ENCODE measurements around the gene NT5C.

NT5C gene

DNA sequence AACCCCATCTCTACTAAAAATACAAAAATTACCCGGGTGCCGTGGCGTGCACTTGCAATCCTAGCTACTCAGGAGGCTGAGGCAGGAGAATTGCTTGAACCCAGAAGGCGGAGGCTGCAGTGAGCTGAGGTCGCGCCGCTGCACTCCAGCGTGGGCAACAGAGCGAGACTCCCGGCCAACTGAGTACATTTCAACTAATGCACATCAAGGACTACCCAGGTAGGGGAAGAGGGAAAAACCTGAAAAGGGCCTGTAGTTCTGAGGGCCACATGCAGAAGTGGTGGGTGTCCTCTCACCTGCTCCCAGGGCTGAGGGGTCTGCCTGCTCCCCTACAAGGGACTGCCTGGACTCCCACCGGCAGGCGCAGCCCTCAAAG, 44.4 kb downstream of the NT5C start:
- H3K36me3 ChIP-seq (ENCODE audit: insufficient read depth, low read length) = no peaks in the 10 kb centered on the region
- TF ChIP-seq EZH2 (IDR thresholded peaks at IDR 0.05) (no peak), POLR2AphosphoS5 (IDR thresholded peaks at IDR 0.05; ENCODE audit: borderline replicate concordance, low read depth, low read length) (no peak), FOXP2 (optimal IDR thresholded peaks at IDR 0.05; ENCODE audit: control extremely low read depth, extremely low read length, insufficient read depth) (no peak)
- no peaks in the 10 kb centered on the region for H3K9me3 ChIP-seq (ENCODE audit: low read depth, low read length)
- H3K27ac ChIP-seq = peak overlapping the region; percentile 26; the same call in 1 of the 2 replicates
- peak overlapping the region; percentile 66 for H3K9ac ChIP-seq (ENCODE audit: insufficient read length)
- peak overlapping the region; percentile 79 for H3K4me3 ChIP-seq
- DNase-seq (ENCODE audit: low read depth, low spot score) = no peak

DNA sequence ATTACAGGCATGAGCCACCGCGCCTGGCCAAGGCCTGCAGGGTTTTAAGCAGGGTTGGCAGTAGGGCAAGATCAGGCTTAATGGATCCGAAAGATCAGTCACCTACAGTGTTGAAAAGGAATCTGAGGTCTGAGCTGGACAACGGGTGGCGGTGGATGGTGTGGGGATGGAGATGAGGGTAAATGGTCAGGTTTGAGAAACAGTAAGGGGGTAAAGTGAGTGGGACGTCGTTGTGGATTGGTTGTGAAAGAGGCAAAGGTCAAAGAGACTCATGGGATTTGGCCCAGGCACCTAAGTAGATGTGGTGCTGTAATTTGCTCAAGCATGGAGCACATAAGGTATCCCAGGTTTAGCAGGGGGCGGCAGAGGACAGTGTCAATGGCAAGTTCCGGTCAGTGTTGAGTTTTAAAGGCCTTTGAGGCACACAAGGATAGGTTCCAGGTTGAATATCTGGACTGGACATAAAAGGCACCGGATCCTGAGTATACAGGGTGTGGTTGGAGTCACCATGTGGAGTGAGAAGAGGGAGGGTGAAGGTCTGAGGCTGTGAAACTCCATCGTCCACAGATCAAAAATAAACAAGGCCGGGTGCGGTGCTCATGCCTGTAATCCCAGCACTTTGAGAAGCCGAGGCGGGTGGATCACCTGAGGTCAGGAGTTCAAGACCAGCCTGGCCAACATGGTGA, 44.9 kb downstream of the NT5C start:
- no peak overlapping the region for H3K9ac ChIP-seq (ENCODE audit: insufficient read length)
- no peak overlapping the region for H3K4me3 ChIP-seq
- TF ChIP-seq FOXP2 (optimal IDR thresholded peaks at IDR 0.05; ENCODE audit: control extremely low read depth, extremely low read length, insufficient read depth) (no peak), EZH2 (IDR thresholded peaks at IDR 0.05) (no peak), POLR2AphosphoS5 (IDR thresholded peaks at IDR 0.05; ENCODE audit: borderline replicate concordance, low read depth, low read length) (no peak)
- no peak overlapping the region for H3K27ac ChIP-seq
- H3K9me3 ChIP-seq (ENCODE audit: low read depth, low read length) = no peaks in the 10 kb centered on the region
- H3K36me3 ChIP-seq (ENCODE audit: insufficient read depth, low read length) = no peaks in the 10 kb centered on the region
- no peak for DNase-seq (ENCODE audit: low read depth, low spot score)

DNA sequence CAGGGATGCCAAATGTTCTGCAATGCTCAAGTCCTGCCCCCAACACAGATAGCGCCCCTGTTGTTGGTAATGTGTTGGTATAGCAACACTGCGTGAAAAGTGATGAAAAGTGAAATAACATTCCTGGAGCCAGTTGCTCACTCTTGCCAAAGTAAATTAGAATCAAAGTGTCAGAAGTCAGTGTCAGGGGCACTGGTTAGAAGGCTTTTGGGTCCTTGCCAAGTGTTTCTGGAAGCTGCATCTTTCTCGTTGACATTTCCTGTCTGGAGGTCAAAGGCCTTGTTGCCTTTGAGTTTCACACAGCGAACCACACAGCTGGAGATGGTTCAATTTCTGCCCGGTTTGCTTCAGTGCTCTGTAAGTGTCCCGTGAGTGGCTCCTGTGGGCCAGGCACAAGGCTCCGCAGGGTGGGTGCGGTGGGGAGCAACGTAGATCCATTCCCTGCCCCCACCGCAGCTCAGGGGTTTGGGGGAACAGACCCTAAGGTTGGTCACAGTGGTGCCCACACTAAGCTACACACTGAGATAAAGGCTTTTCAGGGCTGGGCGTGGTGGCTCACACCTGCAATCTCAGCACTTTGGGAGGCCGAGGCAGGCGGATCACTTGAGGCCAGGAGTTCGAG, 47.4 kb downstream of the NT5C start:
- no peak overlapping the region for H3K9ac ChIP-seq (ENCODE audit: insufficient read length)
- H3K27ac ChIP-seq = no peak overlapping the region
- H3K9me3 ChIP-seq (ENCODE audit: low read depth, low read length) = no peaks in the 10 kb centered on the region
- no peaks in the 10 kb centered on the region for H3K36me3 ChIP-seq (ENCODE audit: insufficient read depth, low read length)
- DNase-seq (ENCODE audit: low read depth, low spot score) = no peak
- no peak for TF ChIP-seq POLR2AphosphoS5 (IDR thresholded peaks at IDR 0.05; ENCODE audit: borderline replicate concordance, low read depth, low read length)
- TF ChIP-seq FOXP2 (optimal IDR thresholded peaks at IDR 0.05; ENCODE audit: control extremely low read depth, extremely low read length, insufficient read depth) = no peak
- H3K4me3 ChIP-seq = no peak overlapping the region

DNA sequence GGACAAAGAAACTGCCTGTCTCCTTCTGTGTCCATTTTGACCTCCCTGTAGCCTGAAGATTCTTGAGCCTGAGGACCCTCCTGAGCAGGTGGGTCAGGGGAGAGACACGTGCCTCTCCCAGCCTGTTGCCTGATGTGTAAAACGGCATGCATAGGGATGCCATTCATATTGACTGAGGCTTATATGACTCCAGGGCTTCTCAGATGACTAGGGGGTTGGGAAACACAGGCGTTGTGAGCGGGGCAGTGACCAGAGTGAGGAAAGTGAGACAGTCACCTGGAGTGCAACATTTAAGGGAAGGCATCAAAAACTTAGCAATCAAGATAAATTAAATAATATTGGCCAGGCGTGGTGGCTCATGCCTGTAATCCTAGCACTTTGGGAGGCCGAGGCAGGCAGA, 48.9 kb downstream of the NT5C start:
- H3K4me3 ChIP-seq = no peak overlapping the region
- H3K36me3 ChIP-seq (ENCODE audit: insufficient read depth, low read length) = no peaks in the 10 kb centered on the region
- DNase-seq (ENCODE audit: low read depth, low spot score) = no peak
- TF ChIP-seq POLR2AphosphoS5 (IDR thresholded peaks at IDR 0.05; ENCODE audit: borderline replicate concordance, low read depth, low read length) (no peak), EZH2 (IDR thresholded peaks at IDR 0.05) (no peak), FOXP2 (optimal IDR thresholded peaks at IDR 0.05; ENCODE audit: control extremely low read depth, extremely low read length, insufficient read depth) (no peak)
- no peak overlapping the region for H3K27ac ChIP-seq
- no peak overlapping the region for H3K9ac ChIP-seq (ENCODE audit: insufficient read length)
- H3K9me3 ChIP-seq (ENCODE audit: low read depth, low read length) = no peaks in the 10 kb centered on the region

DNA sequence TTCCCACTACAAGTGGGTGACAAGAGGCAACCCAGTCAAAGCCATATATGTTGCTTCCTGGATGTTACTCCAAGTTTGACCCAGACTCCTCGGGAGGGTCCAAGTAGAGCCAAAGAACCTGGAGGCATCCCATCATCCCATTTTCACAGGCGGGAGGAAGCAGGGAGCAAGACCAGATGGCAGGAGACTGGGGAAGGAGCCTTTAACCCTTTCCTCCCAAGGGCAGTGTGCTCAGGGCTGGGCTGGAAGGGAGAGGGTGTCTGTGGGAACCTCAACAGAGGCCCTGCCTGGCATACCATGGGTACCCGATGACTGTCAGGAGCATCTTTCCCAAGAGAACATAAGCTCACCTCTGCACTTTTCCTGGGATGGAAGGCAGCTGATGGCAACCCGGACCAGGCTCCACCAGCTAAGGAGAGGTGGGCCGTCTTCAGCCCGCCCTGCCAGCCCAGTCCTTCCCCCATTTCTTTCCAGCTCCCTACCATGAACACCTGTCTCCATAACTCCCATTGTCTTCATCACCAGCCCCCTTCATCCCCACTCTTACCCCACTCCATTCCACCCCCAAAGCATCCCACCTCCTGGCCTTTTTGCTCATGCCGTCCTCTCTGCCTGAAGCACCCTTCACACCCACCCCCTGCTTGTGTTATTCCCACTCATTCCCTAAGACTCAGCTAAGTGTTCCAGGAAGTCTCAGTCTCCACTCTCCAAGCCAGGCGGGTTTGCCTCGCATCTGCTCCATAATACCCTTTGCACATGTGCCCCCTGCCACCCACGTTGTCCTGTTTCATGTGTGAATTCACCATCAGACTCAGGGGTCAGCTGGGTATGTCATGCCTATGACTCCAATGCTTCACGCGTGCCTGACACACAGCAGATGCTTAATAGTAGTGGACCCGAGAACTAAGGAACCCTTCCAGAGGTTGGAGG, 49.7 kb downstream of the NT5C start:
- DNase-seq (ENCODE audit: low read depth, low spot score) = no peak
- no peak for TF ChIP-seq FOXP2 (optimal IDR thresholded peaks at IDR 0.05; ENCODE audit: control extremely low read depth, extremely low read length, insufficient read depth)
- TF ChIP-seq EZH2 (IDR thresholded peaks at IDR 0.05) = no peak
- no peak for TF ChIP-seq POLR2AphosphoS5 (IDR thresholded peaks at IDR 0.05; ENCODE audit: borderline replicate concordance, low read depth, low read length)
- no peaks in the 10 kb centered on the region for H3K9me3 ChIP-seq (ENCODE audit: low read depth, low read length)
- H3K27ac ChIP-seq = no peak overlapping the region
- H3K4me3 ChIP-seq = no peak overlapping the region
- H3K36me3 ChIP-seq (ENCODE audit: insufficient read depth, low read length) = no peaks in the 10 kb centered on the region
- no peak overlapping the region for H3K9ac ChIP-seq (ENCODE audit: insufficient read length)

Data from SK-N-MC (cell line).